GM19193 (cell line): ENCODE data around the gene GNAO1.

Source experiments
- POLR2A ChIP-seq: IDR thresholded peaks from 4 replicates; pipeline ENCODE4 v1.6.1; 2011; ENCODE audit not compliant: insufficient read depth, insufficient read length; ENCODE audit errors: extremely low read depth

GNAO1 gene

GRCh38 chr16:56351481-56351880, 160.2 kb downstream of the GNAO1 start:
- TF ChIP-seq POLR2A, result no peak

GRCh38 chr16:56352351-56353053, 161.2 kb downstream of the GNAO1 start:
- no peak for TF ChIP-seq POLR2A

- no peak for TF ChIP-seq POLR2A
These were observed 162.0 kb downstream of the GNAO1 start for GRCh38 chr16:56353054-56353921.

GRCh38 chr16:56354016-56354415, 162.7 kb downstream of the GNAO1 start:
- no peak for TF ChIP-seq POLR2A

GRCh38 chr16:56354746-56355145, 163.5 kb downstream of the GNAO1 start:
- no peak for TF ChIP-seq POLR2A

GRCh38 chr16:56355221-56355620, 163.9 kb downstream of the GNAO1 start:
- no peak for TF ChIP-seq POLR2A

- TF ChIP-seq POLR2A, result no peak
These were observed 164.5 kb downstream of the GNAO1 start for GRCh38 chr16:56355786-56356275.

- TF ChIP-seq POLR2A, result peak; percentile 16
These were observed 165.3 kb downstream of the GNAO1 start for GRCh38 chr16:56356276-56357240.

- TF ChIP-seq POLR2A, result no peak
These were observed 166.0 kb downstream of the GNAO1 start for GRCh38 chr16:56357241-56357764.

- TF ChIP-seq POLR2A, result no peak
These were observed 166.6 kb downstream of the GNAO1 start for GRCh38 chr16:56357765-56358322.

GRCh38 chr16:56360117-56361008, 169.1 kb downstream of the GNAO1 start:
- TF ChIP-seq POLR2A, result no peak

- no peak for TF ChIP-seq POLR2A
These were observed 170.9 kb downstream of the GNAO1 start for GRCh38 chr16:56362057-56362655.

- TF ChIP-seq POLR2A, result no peak
These were observed 171.4 kb downstream of the GNAO1 start for GRCh38 chr16:56362706-56363105.

GRCh38 chr16:56363181-56363716, 172.0 kb downstream of the GNAO1 start:
- no peak for TF ChIP-seq POLR2A
